ENCODE measurements around the gene ATG12.

ATG12 gene

GRCh38 chr5:115806986-115807653 lies 34.2 kb downstream of the ATG12 start:
- no peak for DNase-seq

GRCh38 chr5:115801984-115802383 lies 39.4 kb downstream of the ATG12 start:
- DNase-seq = no peak

GRCh38 chr5:115801152-115801551 lies 40.2 kb downstream of the ATG12 start:
- DNase-seq = no peak

- no peak for DNase-seq
Observed at GRCh38 chr5:115800108-115800507, 41.3 kb downstream of the ATG12 start.

GRCh38 chr5:115798252-115798651 lies 43.1 kb downstream of the ATG12 start:
- DNase-seq = no peak

GRCh38 chr5:115796656-115797055 lies 44.7 kb downstream of the ATG12 start:
- DNase-seq = peak; percentile 31

- DNase-seq = no peak
Observed at GRCh38 chr5:115795700-115796099, 45.7 kb downstream of the ATG12 start.

GRCh38 chr5:115788440-115788839 lies 52.9 kb downstream of the ATG12 start:
- no peak for DNase-seq

- DNase-seq = no peak
Observed at GRCh38 chr5:115787426-115787825, 53.9 kb downstream of the ATG12 start.

- DNase-seq = peak; percentile 31
Observed at GRCh38 chr5:115785381-115786065, 55.8 kb downstream of the ATG12 start.

GRCh38 chr5:115778417-115778816 lies 62.9 kb downstream of the ATG12 start:
- no peak for DNase-seq
